Adrenal gland (tissue), 12 donors: ENCODE results near the gene CHRDL2. TPM values are rescaled to one million over a fixed set of nuclear protein-coding genes. Genes with fewer than 3 reads are reported as not detected.

ENCODE experiments used
- DNase-seq, 7 donors: peaks; one replicate each; pipeline ENCODE4 v3.0.0-alpha.2; 2019 to 2020
- H3K27ac ChIP-seq, 5 donors: fragments of 200-600 bp; sonication (generic) in 4 of 5; 1 replicate in 3 of 5; 2 replicates in 2 of 5; pipeline versions ENCODE4 v1.5.1 to v1.8.0; 2016 to 2020; ENCODE audit warnings: mild to moderate bottlenecking in 1 of 5
- H3K27me3 ChIP-seq: fragments of 200-600 bp; 2 replicates; pipeline ENCODE4 v1.8.0; 2021
- H3K36me3 ChIP-seq, 2 donors: fragments of 200-600 bp; replicated peaks in 1 of 2; 1 replicate in 1 of 2; 2 replicates in 1 of 2; pipeline versions ENCODE4 v1.5.1 to v1.8.0; 2018 to 2022
- H3K4me1 ChIP-seq, 2 donors: fragments of 200-600 bp; replicated peaks in 1 of 2; 1 replicate in 1 of 2; 2 replicates in 1 of 2; pipeline versions ENCODE4 v1.5.1 to v1.8.0; 2018 to 2021
- H3K4me3 ChIP-seq, 4 donors: fragments of 200-600 bp; sonication (generic) in 3 of 4; one replicate each; pipeline ENCODE4 v1.5.1; 2016 to 2018
- H3K9me3 ChIP-seq, 3 donors: fragments of 200-600 bp; sonication (generic) in 1 of 3; replicated peaks in 1 of 3; 1 replicate in 2 of 3; 2 replicates in 1 of 3; pipeline versions ENCODE4 v1.5.1 to v1.8.0; 2016 to 2021
- POLR2A ChIP-seq, 2 donors: fragments of 450-650 bp; IDR thresholded peaks; one replicate each; pipeline ENCODE4 v1.6.1; 2017; ENCODE audit warnings: antibody characterized with exemption in 2 of 2, mild to moderate bottlenecking in 2 of 2, moderate library complexity in 1 of 2
- WGBS, 4 donors: extraction: QIAGEN DNeasy Blood & Tissue Kit in 2 of 4; methylation state at CpG; one replicate each; pipeline versions ENCODE4 v1.1.5 to v1.1.7; 2013 to 2017; 5-methylcytosine and 5-hydroxymethylcytosine counted together
- intact Hi-C, 2 donors: fragments of 100-400 bp; cut with DNase I; formaldehyde crosslinking; loops; one replicate each; pipeline versions ENCODE4 v1.14.1 to v1.15.0; 2022 to 2023
- polyA plus RNA-seq, 3 donors: library from polyadenylated mRNA; stranded (reverse); fragments of 200-250 nt in 2 of 3; fragments of 350-450 nt in 1 of 3; fragmentation: Illumina TruSeq in 1 of 3; extraction: RNeasy Lipid Tissue Mini Kit (QIAGEN cat#74804) in 1 of 3; gene quantifications; one replicate each; pipeline ENCODE4 v1.2.3, GENCODE V29; 2013 to 2014
- total RNA-seq, 9 donors: library from RNA; depleted of rRNA in 4 of 9; stranded (reverse); fragments of >200 nt in 4 of 9; fragments of 120-200 nt in 1 of 9; fragmentation: NEBNext Ultra II Directional in 1 of 9; extraction: Animal tissue kit (Norgen Biotek cat#: 25700) in 1 of 9; gene quantifications; one replicate each; pipeline versions ENCODE4 v1.1.0 to v1.2.4, GENCODE V29; 2013 to 2023
- TF ChIP-seq, protein P1 (sequence below), 6 experiments: fragments of 450-650 bp in 4 of 6; fragments of 200-600 bp in 2 of 6; sonication (generic) in 1 of 6; IDR thresholded peaks; 1 replicate in 5 of 6; 2 replicates in 1 of 6; pipeline versions ENCODE4 v1.5.1 to v1.8.0; 2016 to 2021; ENCODE audit warnings: antibody characterized with exemption in 6 of 6, mild to moderate bottlenecking in 2 of 6, moderate library complexity in 1 of 6
- donor health status: healthy with polysubstance abuse.
- donor health status: Bipolar disorder and iron deficiency.
- donor health status: DM: yes; HTN: yes; CAD: no.
- donor health status: DM: no; HTN: no; CAD: no.
- donor health status: DM: no; HTN: no; CAD: no.
- donor health status: DM: yes; HTN: yes; CAD: no.

The CHRDL2 gene
- total and polyA plus RNA-seq, 12 donors: 0.30 to 0.95 (median 0.72) TPM; not detected in 7

GRCh38 chr11:74654976-74655375 is 76.2 kb downstream of the CHRDL2 start:
- WGBS, 4 donors: 95 to 97% (median 97%) methylated on average over 5 of the region's 5 CpGs

DNA sequence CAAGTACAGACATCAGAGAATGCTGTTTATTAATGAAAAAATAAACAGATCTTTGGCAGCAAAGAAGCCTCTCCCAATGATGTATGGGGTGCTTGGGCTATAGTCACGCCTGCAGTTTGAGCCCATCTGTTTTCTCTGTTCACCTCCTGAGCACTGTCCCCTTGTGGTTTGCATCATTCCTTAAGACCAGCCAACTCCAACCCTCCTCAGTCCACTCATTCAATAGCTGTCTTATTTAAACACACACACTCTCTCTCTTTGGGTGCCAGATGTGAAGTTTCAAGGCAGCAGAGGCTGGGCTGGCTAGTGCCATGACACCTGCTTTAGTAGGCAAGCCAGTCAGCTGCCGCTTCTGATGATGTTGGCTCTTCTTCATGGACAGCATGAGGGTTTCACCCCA is 80.7 kb downstream of the CHRDL2 start:
- WGBS, 4 donors: 82 to 91% (median 84%) methylated on average over 2 of the region's 2 CpGs
- intact Hi-C loops: no loop called here
- Histone ChIP-seq H3K27me3 (no peaks in the 10 kb centered on the region), H3K36me3 (no peaks in the 10 kb centered on the region), H3K9me3 (no peaks in the 10 kb centered on the region), H3K27ac (no peak overlapping the region), H3K4me3 (no peak overlapping the region), H3K4me1 (no peaks in the 10 kb centered on the region)
- no peak for TF ChIP-seq POLR2A (IDR thresholded peaks at IDR 0.05)
- TF ChIP-seq, protein P1, sequence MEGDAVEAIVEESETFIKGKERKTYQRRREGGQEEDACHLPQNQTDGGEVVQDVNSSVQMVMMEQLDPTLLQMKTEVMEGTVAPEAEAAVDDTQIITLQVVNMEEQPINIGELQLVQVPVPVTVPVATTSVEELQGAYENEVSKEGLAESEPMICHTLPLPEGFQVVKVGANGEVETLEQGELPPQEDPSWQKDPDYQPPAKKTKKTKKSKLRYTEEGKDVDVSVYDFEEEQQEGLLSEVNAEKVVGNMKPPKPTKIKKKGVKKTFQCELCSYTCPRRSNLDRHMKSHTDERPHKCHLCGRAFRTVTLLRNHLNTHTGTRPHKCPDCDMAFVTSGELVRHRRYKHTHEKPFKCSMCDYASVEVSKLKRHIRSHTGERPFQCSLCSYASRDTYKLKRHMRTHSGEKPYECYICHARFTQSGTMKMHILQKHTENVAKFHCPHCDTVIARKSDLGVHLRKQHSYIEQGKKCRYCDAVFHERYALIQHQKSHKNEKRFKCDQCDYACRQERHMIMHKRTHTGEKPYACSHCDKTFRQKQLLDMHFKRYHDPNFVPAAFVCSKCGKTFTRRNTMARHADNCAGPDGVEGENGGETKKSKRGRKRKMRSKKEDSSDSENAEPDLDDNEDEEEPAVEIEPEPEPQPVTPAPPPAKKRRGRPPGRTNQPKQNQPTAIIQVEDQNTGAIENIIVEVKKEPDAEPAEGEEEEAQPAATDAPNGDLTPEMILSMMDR (IDR thresholded peaks at IDR 0.05): no peak
- DNase-seq: no peak

More at GRCh38 chr11:74654976-74655375, 76.2 kb downstream of the CHRDL2 start:
- Histone ChIP-seq H3K27me3 (no peaks in the 10 kb centered on the region), H3K4me3 (no peak overlapping the region), H3K36me3 (no peaks in the 10 kb centered on the region), H3K9me3 (no peaks in the 10 kb centered on the region), H3K4me1 (no peaks in the 10 kb centered on the region), H3K27ac (no peak overlapping the region)
- intact Hi-C loops: no loop called here
- DNase-seq: no peak
- TF ChIP-seq, protein P1 (IDR thresholded peaks at IDR 0.05): no peak
- TF ChIP-seq POLR2A (IDR thresholded peaks at IDR 0.05): no peak

GRCh38 chr11:74648894-74649293 is 82.3 kb downstream of the CHRDL2 start:
- H3K9me3 ChIP-seq: no peaks in the 10 kb centered on the region
- H3K36me3 ChIP-seq: no peaks in the 10 kb centered on the region
- H3K27ac ChIP-seq: no peak overlapping the region
- DNase-seq: no peak
- WGBS, 4 donors: 89 to 98% (median 97%) methylated on average over 4 of the region's 4 CpGs
- no peak overlapping the region for H3K4me3 ChIP-seq
- intact Hi-C loops: no loop called here
- TF ChIP-seq, protein P1 (IDR thresholded peaks at IDR 0.05): no peak
- no peak for TF ChIP-seq POLR2A (IDR thresholded peaks at IDR 0.05)
- no peaks in the 10 kb centered on the region for H3K27me3 ChIP-seq
- no peaks in the 10 kb centered on the region for H3K4me1 ChIP-seq

- Histone ChIP-seq H3K36me3 (no peaks in the 10 kb centered on the region), H3K27me3 (no peaks in the 10 kb centered on the region), H3K9me3 (no peaks in the 10 kb centered on the region), H3K4me1 (no peaks in the 10 kb centered on the region), H3K27ac (no peak overlapping the region), H3K4me3 (no peak overlapping the region)
- 96 to 98% (median 96%) methylated on average over 3 of the region's 3 CpGs for WGBS, 4 donors
- no peak for DNase-seq
- no peak for TF ChIP-seq POLR2A (IDR thresholded peaks at IDR 0.05)
- TF ChIP-seq, protein P1 (IDR thresholded peaks at IDR 0.05): no peak
- intact Hi-C loops: no loop called here
These were observed 83.4 kb downstream of the CHRDL2 start for GRCh38 chr11:74647831-74648230.
